ENCODE results near the gene GRAMD1B. TPM values are rescaled to one million over a fixed set of nuclear protein-coding genes. Genes with fewer than 3 reads are reported as not detected.

The GRAMD1B gene
- total RNA-seq, 1 donor from 2014 or later, result 8.5 TPM

GRCh38 chr11:123624974-123625373 is 194.9 kb downstream of the GRAMD1B start:
- H3K27me3 Mint-ChIP-seq (ENCODE audit: low read depth), result no peaks in the 10 kb centered on the region
- H3K27ac Mint-ChIP-seq (ENCODE audit: unreplicated experiment), result no peak overlapping the region
- DNase-seq (ENCODE audit: low read depth, low spot score), result no peak
- no peaks in the 10 kb centered on the region for H3K4me1 Mint-ChIP-seq
- no peaks in the 10 kb centered on the region for H3K9me3 Mint-ChIP-seq
- no peak for TF ChIP-seq CTCF (conservative IDR thresholded peaks at IDR 0.05)
- H3K4me3 Mint-ChIP-seq, result no peak overlapping the region
- H3K36me3 Mint-ChIP-seq (ENCODE audit: low read depth), result peaks cover 6% of the 10 kb centered on the region

- Mint-ChIP-seq H3K4me3 (no peak overlapping the region), H3K9me3 (no peaks in the 10 kb centered on the region), H3K27ac (ENCODE audit: unreplicated experiment) (no peak overlapping the region), H3K27me3 (ENCODE audit: low read depth) (no peaks in the 10 kb centered on the region), H3K4me1 (no peaks in the 10 kb centered on the region), H3K36me3 (ENCODE audit: low read depth) (peaks cover 4% of the 10 kb centered on the region)
- DNase-seq (ENCODE audit: low read depth, low spot score), result no peak
- no peak for TF ChIP-seq CTCF (conservative IDR thresholded peaks at IDR 0.05)
Observed at GRCh38 chr11:123628936-123629683, 199.0 kb downstream of the GRAMD1B start.

GRCh38 chr11:123630126-123630608 is 200.1 kb downstream of the GRAMD1B start:
- Mint-ChIP-seq H3K4me1 (no peaks in the 10 kb centered on the region), H3K4me3 (no peak overlapping the region), H3K36me3 (ENCODE audit: low read depth) (peaks cover 4% of the 10 kb centered on the region), H3K27me3 (ENCODE audit: low read depth) (no peaks in the 10 kb centered on the region), H3K9me3 (no peaks in the 10 kb centered on the region), H3K27ac (ENCODE audit: unreplicated experiment) (peak overlapping the region; percentile 36)
- TF ChIP-seq CTCF (conservative IDR thresholded peaks at IDR 0.05), result no peak
- no peak for DNase-seq (ENCODE audit: low read depth, low spot score)

- Mint-ChIP-seq H3K27ac (ENCODE audit: unreplicated experiment) (no peak overlapping the region), H3K9me3 (no peaks in the 10 kb centered on the region), H3K36me3 (ENCODE audit: low read depth) (no peaks in the 10 kb centered on the region), H3K27me3 (ENCODE audit: low read depth) (peaks cover 8% of the 10 kb centered on the region), H3K4me3 (no peak overlapping the region), H3K4me1 (no peaks in the 10 kb centered on the region)
- no peak for DNase-seq (ENCODE audit: low read depth, low spot score)
- no peak for TF ChIP-seq CTCF (conservative IDR thresholded peaks at IDR 0.05)
Observed at GRCh38 chr11:123640029-123640428, 210.0 kb downstream of the GRAMD1B start.

- Mint-ChIP-seq H3K27ac (ENCODE audit: unreplicated experiment) (no peak overlapping the region), H3K27me3 (ENCODE audit: low read depth) (peaks cover 11% of the 10 kb centered on the region), H3K36me3 (ENCODE audit: low read depth) (no peaks in the 10 kb centered on the region), H3K4me1 (no peaks in the 10 kb centered on the region), H3K4me3 (no peak overlapping the region), H3K9me3 (no peaks in the 10 kb centered on the region)
- peak; percentile 88 for TF ChIP-seq CTCF (conservative IDR thresholded peaks at IDR 0.05)
- DNase-seq (ENCODE audit: low read depth, low spot score), result peak; percentile 52
Observed at GRCh38 chr11:123640677-123641494, 210.8 kb downstream of the GRAMD1B start.
